ENCODE measurements around the gene FRS2. TPM values are rescaled to one million over a fixed set of nuclear protein-coding genes. Genes with fewer than 3 reads are reported as not detected.

FRS2 gene
- total RNA-seq, 4 donors from 2014 or later: 39.9 to 70.6 (median 59.1) TPM

DNA sequence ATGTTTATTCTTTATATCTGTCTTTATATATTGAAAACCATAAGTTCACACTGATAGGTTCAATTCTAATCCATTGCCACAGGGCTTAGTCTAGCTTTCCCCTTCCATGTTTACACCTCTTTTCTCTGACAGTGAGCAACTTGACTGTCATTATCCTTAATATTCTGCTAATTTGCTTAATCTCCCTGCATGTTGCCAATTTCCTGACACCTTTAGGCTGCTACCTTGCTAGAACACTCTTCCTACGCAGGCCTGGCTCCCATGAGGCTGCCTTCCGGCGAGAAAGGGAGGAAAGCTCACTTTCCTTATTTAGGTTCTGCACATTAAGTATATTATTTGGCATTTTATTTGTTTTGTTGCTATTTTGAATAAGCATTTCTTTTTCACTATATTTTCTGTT lies 12.8 kb upstream of the FRS2 start:
- Histone ChIP-seq H3K36me3 (no peaks in the 10 kb centered on the region), H3K27ac (no peak overlapping the region), H3K9me3 (no peaks in the 10 kb centered on the region), H3K27me3 (no peaks in the 10 kb centered on the region), H3K4me3 (no peak overlapping the region), H3K4me1 (peaks cover 0 to 5% (median 0%) of the 10 kb centered on the region in 3 donors)
- ATAC-seq: no peak
- 82% methylated on average over 3 of the region's 3 CpGs; no CpG with 5 or more reads in 1 of the 2 donors for WGBS, 2 donors (ENCODE audit: low coverage in 1 of 2)
- TF ChIP-seq, protein P1, sequence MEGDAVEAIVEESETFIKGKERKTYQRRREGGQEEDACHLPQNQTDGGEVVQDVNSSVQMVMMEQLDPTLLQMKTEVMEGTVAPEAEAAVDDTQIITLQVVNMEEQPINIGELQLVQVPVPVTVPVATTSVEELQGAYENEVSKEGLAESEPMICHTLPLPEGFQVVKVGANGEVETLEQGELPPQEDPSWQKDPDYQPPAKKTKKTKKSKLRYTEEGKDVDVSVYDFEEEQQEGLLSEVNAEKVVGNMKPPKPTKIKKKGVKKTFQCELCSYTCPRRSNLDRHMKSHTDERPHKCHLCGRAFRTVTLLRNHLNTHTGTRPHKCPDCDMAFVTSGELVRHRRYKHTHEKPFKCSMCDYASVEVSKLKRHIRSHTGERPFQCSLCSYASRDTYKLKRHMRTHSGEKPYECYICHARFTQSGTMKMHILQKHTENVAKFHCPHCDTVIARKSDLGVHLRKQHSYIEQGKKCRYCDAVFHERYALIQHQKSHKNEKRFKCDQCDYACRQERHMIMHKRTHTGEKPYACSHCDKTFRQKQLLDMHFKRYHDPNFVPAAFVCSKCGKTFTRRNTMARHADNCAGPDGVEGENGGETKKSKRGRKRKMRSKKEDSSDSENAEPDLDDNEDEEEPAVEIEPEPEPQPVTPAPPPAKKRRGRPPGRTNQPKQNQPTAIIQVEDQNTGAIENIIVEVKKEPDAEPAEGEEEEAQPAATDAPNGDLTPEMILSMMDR (IDR thresholded peaks at IDR 0.05): no peak
- TF ChIP-seq EP300 (IDR thresholded peaks at IDR 0.05): no peak
- TF ChIP-seq POLR2AphosphoS5 (IDR thresholded peaks at IDR 0.05): no peak
- no peak for TF ChIP-seq POLR2A (IDR thresholded peaks at IDR 0.05)

DNA sequence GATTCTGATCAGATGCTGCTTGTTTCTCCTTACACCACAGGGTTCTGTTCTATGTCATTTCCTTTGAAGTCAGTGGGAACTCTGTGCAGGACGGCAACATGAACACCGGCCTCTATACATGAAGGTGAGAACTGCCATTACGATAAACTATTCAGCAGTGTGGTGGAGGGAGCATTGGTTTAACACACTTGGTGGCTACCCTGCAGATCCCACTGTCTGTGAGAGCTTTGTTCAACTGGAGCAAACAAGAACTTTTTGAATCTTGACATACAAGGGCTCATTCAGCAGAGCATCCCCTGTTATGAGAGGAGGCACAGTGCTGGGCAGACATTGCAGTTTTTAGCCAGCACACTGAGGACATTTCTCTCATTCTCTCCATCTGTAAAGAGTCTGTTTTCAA lies 10.7 kb upstream of the FRS2 start:
- 68 to 75% methylated on average over 3 of the region's 3 CpGs for WGBS, 2 donors (ENCODE audit: low coverage in 1 of 2)
- Histone ChIP-seq H3K27me3 (no peaks in the 10 kb centered on the region), H3K4me3 (no peak overlapping the region), H3K27ac (no peak overlapping the region), H3K9me3 (no peaks in the 10 kb centered on the region), H3K4me1 (peaks cover 0 to 6% (median 0%) of the 10 kb centered on the region in 3 donors), H3K36me3 (no peaks in the 10 kb centered on the region)
- no peak for TF ChIP-seq POLR2AphosphoS5 (IDR thresholded peaks at IDR 0.05)
- TF ChIP-seq POLR2A (IDR thresholded peaks at IDR 0.05): no peak
- TF ChIP-seq EP300 (IDR thresholded peaks at IDR 0.05): no peak
- TF ChIP-seq, protein P1 (IDR thresholded peaks at IDR 0.05): no peak
- ATAC-seq: no peak

DNA sequence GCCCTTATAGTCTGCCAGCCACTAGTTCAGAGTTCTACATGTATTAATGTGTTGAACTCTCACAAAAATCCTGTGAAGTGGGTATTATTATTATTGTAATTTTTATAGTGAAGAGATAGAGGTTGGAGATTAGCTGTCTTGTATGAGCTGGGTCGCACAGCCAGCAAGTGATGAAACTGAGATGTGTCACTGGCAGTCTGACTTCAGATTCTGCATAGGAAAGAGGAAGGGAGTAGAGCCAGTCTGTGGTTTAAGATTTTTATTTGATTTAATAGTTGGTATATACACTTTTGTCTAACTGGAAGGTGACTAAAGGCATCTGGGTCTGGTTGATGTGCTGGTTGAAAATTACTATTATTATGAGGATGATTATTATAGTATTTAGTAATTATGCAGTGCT lies 5.8 kb upstream of the FRS2 start:
- Histone ChIP-seq H3K36me3 (no peaks in the 10 kb centered on the region), H3K4me1 (peaks cover 0 to 7% (median 0%) of the 10 kb centered on the region in 3 donors), H3K27ac (no peak overlapping the region), H3K9me3 (no peaks in the 10 kb centered on the region), H3K4me3 (no peak overlapping the region), H3K27me3 (no peaks in the 10 kb centered on the region)
- no peak for TF ChIP-seq POLR2A (IDR thresholded peaks at IDR 0.05)
- TF ChIP-seq POLR2AphosphoS5 (IDR thresholded peaks at IDR 0.05): no peak
- TF ChIP-seq, protein P1 (IDR thresholded peaks at IDR 0.05): no peak
- TF ChIP-seq EP300 (IDR thresholded peaks at IDR 0.05): no peak
- ATAC-seq: no peak
- 69 to 83% methylated on average over 1 of the region's 1 CpG for WGBS, 2 donors (ENCODE audit: low coverage in 1 of 2)

DNA sequence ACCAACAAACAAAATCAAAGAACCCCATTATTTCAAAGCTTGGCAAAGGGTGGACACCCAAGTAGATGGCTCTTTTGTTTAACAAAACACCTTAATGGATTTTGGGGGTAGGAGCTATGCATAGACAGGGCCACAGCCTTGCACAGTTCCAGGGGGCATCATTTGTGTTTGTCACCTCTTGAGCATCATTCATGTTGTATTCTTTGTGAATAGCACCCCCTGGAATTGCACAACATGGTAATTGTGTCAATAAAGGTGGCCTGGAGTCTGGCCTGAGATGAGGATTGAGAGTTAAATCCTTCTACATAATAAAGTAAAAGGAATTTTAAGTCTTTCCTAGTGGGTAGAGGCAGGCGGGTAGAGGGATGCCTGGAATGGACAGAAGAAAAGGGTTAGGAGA lies 3.3 kb upstream of the FRS2 start:
- H3K36me3 ChIP-seq: no peaks in the 10 kb centered on the region
- WGBS, 2 donors (ENCODE audit: low coverage in 1 of 2): 80 to 88% methylated on average over 1 of the region's 1 CpG
- H3K27ac ChIP-seq: no peak overlapping the region
- H3K4me1 ChIP-seq: peaks cover 0 to 22% (median 9%) of the 10 kb centered on the region in 3 donors
- no peak overlapping the region for H3K4me3 ChIP-seq
- no peaks in the 10 kb centered on the region for H3K27me3 ChIP-seq
- ATAC-seq: no peak
- TF ChIP-seq POLR2A (IDR thresholded peaks at IDR 0.05): no peak
- TF ChIP-seq, protein P1 (IDR thresholded peaks at IDR 0.05): no peak
- no peak for TF ChIP-seq EP300 (IDR thresholded peaks at IDR 0.05)
- TF ChIP-seq POLR2AphosphoS5 (IDR thresholded peaks at IDR 0.05): no peak
- no peaks in the 10 kb centered on the region for H3K9me3 ChIP-seq

DNA sequence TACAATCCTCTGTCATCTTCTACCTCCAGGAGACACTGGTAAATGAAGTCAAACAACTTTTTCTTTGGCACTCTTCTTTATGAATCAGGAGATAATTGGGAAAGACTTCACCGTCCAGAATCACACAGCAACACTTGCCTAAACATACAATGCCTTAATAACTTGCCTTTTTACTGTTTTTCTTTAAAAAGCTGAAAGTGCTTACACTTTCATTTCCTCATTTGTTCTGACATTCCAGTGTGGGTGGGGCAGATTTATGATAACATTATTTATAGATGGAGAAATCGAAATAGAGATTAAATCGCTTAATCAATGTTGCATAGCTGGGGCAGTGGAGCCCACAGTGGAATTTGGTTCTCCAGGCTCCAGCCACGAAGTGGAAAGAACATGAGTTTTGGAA lies 2.8 kb upstream of the FRS2 start:
- no peak overlapping the region for H3K27ac ChIP-seq
- no peak overlapping the region for H3K4me3 ChIP-seq
- no peaks in the 10 kb centered on the region for H3K36me3 ChIP-seq
- peaks cover 0 to 23% (median 14%) of the 10 kb centered on the region in 3 donors for H3K4me1 ChIP-seq
- TF ChIP-seq, protein P1 (IDR thresholded peaks at IDR 0.05): no peak
- TF ChIP-seq POLR2AphosphoS5 (IDR thresholded peaks at IDR 0.05) (no peak), EP300 (IDR thresholded peaks at IDR 0.05) (no peak), POLR2A (IDR thresholded peaks at IDR 0.05) (no peak)
- 70 to 73% methylated on average over 4 of the region's 4 CpGs for WGBS, 2 donors (ENCODE audit: low coverage in 1 of 2)
- no peak for ATAC-seq
- H3K27me3 ChIP-seq: no peaks in the 10 kb centered on the region
- no peaks in the 10 kb centered on the region for H3K9me3 ChIP-seq

Measured in gastroesophageal sphincter (tissue), 4 donors.